Caco-2 (cell line): ENCODE results near the gene HPS4. TPM values are rescaled to one million over a fixed set of nuclear protein-coding genes. Genes with fewer than 3 reads are reported as not detected.
"Not testable (repeated sequence)": the region's sequence is repeated elsewhere in the genome, so short reads cannot be mapped to it uniquely, and the experiment has no call there.

Source experiments
- BruUV-seq: library from RNA; stranded (reverse); fragments of 400-500 nt; replicated peaks from 2 replicates; lab custom pipeline; 2021; lab: Mats Ljungman, UMichigan
- CTCF ChIA-PET: fragments of 300-600 bp; sonication (Branson Sonifier 250); formaldehyde crosslinking; loops from one replicate; lab custom pipeline; 2022; ENCODE audit warnings: antibody characterized with exemption; lab: Charles Lee
- POLR2A ChIA-PET: fragments of 300-600 bp; sonication (Branson Sonifier 250); formaldehyde crosslinking; loops from one replicate; lab custom pipeline; 2022; ENCODE audit warnings: antibody characterized with exemption; lab: Charles Lee
- DNase-seq, 2 experiments: peaks; one replicate each; pipeline versions ENCODE4 v3.0.0 to v3.0.0-alpha.2; 2020 to 2022
- H3K27me3 ChIP-seq: replicated peaks from 2 replicates; pipeline ENCODE4 v1.6.0; 2011; ENCODE audit warnings: low read length; ENCODE audit not compliant: control insufficient read depth, insufficient read depth
- H3K36me3 ChIP-seq: 2 replicates; pipeline ENCODE4 v1.5.1; 2011; ENCODE audit warnings: low read length; ENCODE audit not compliant: control insufficient read depth, insufficient read depth
- H3K4me1 ChIP-seq: fragments of 250-450 bp; sonication (Bioruptor Pico); 2 replicates; pipeline ENCODE4 v1.5.1; 2020; ENCODE audit warnings: mild to moderate bottlenecking
- H3K4me3 ChIP-seq: 2 replicates; pipeline ENCODE4 v1.5.1; 2011; ENCODE audit warnings: low read depth, mild to moderate bottlenecking, control low read depth, low read length
- H3K9me3 ChIP-seq: fragments of 250-450 bp; sonication (Bioruptor Pico); 2 replicates; pipeline ENCODE4 v1.5.1; 2020; ENCODE audit warnings: mild to moderate bottlenecking, moderate library complexity
- H3K27ac Mint-ChIP-seq: one replicate; pipeline ENCODE4 v1.8.0; 2022; ENCODE audit warnings: mixed read lengths; ENCODE audit not compliant: unreplicated experiment
- H3K27me3 Mint-ChIP-seq: one replicate; pipeline ENCODE4 v1.8.0; 2022; ENCODE audit warnings: mixed read lengths; ENCODE audit not compliant: insufficient read depth, unreplicated experiment
- H3K36me3 Mint-ChIP-seq: one replicate; pipeline ENCODE4 v1.8.0; 2022; ENCODE audit warnings: mild to moderate bottlenecking, mixed read lengths; ENCODE audit not compliant: insufficient read depth, unreplicated experiment
- H3K4me1 Mint-ChIP-seq: one replicate; pipeline ENCODE4 v1.8.0; 2022; ENCODE audit warnings: low read depth, mixed read lengths; ENCODE audit not compliant: unreplicated experiment
- H3K4me3 Mint-ChIP-seq: one replicate; pipeline ENCODE4 v1.8.0; 2022; ENCODE audit warnings: mild to moderate bottlenecking, moderate library complexity, mixed read lengths; ENCODE audit not compliant: unreplicated experiment
- H3K9me3 Mint-ChIP-seq: one replicate; pipeline ENCODE4 v1.8.0; 2022; ENCODE audit warnings: mixed read lengths; ENCODE audit not compliant: unreplicated experiment
- intact Hi-C: fragments of 100-400 bp; cut with micrococcal nuclease; formaldehyde crosslinking; loops from one replicate; pipeline ENCODE4 v1.10.0; 2022; ENCODE audit not compliant: unreplicated experiment
- total RNA-seq: library from RNA; stranded (reverse); gene quantifications from 2 replicates; pipeline ENCODE4 v1.2.3, GENCODE V29; 2022
- TF ChIP-seq, protein P1 (sequence below), 2 experiments: fragments of 200-600 bp in 1 of 2; IDR thresholded peaks; 1 replicate in 1 of 2; 2 replicates in 1 of 2; pipeline versions ENCODE4 v1.5.1 to v1.8.0; 2011 to 2022; ENCODE audit warnings: antibody characterized with exemption in 1 of 2, control low read depth in 1 of 2, inconsistent platforms in 1 of 2, low read depth in 1 of 2, low read length in 1 of 2, mild to moderate bottlenecking in 1 of 2, moderate library complexity in 1 of 2; ENCODE audit not compliant: insufficient read depth in 1 of 2, severe bottlenecking in 1 of 2, unreplicated experiment in 1 of 2

HPS4 gene
- total RNA-seq, 1 experiment from 2014 or later, result 35.1 TPM

DNA sequence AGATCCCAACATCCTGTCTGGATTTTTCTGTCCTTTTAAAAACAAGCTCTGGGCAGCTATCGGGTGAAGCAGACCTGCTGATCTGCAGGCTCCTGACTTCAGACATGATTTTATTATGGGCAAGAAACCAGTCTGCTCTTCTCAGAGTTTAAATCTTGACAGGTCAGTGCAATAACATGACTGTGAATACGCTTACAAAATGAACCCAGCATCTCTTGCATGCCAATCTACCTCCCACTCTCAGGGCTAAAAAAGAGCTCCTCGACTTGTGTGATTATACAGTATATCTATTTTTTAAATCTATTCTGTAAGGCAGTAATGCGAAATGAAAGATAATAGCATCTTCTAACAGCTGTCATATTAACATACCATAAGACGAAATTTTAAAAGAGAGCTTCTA lies 73.2 kb downstream of the HPS4 start:
- CTCF ChIA-PET, result interaction anchor here (1.0 kb wide), 1 partner anchor 51 kb away, joined by 3 read pairs; no protein-coding TSS in a partner anchor
- H3K27me3 Mint-ChIP-seq, result no peaks in the 10 kb centered on the region
- Histone ChIP-seq H3K27me3 (no peaks in the 10 kb centered on the region; the same call in 1 of the 2 replicates), H3K36me3 (no peaks in the 10 kb centered on the region), H3K9me3 (no peaks in the 10 kb centered on the region), H3K4me1 (no peaks in the 10 kb centered on the region), H3K4me3 (no peak overlapping the region)
- H3K36me3 Mint-ChIP-seq, result no peaks in the 10 kb centered on the region
- H3K9me3 Mint-ChIP-seq, result no peaks in the 10 kb centered on the region
- TF ChIP-seq, protein P1, sequence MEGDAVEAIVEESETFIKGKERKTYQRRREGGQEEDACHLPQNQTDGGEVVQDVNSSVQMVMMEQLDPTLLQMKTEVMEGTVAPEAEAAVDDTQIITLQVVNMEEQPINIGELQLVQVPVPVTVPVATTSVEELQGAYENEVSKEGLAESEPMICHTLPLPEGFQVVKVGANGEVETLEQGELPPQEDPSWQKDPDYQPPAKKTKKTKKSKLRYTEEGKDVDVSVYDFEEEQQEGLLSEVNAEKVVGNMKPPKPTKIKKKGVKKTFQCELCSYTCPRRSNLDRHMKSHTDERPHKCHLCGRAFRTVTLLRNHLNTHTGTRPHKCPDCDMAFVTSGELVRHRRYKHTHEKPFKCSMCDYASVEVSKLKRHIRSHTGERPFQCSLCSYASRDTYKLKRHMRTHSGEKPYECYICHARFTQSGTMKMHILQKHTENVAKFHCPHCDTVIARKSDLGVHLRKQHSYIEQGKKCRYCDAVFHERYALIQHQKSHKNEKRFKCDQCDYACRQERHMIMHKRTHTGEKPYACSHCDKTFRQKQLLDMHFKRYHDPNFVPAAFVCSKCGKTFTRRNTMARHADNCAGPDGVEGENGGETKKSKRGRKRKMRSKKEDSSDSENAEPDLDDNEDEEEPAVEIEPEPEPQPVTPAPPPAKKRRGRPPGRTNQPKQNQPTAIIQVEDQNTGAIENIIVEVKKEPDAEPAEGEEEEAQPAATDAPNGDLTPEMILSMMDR (IDR thresholded peaks at IDR 0.05; ENCODE audit: insufficient read depth in 1 of 2, low read depth in 1 of 2, low read length in 1 of 2, severe bottlenecking in 1 of 2, unreplicated experiment in 1 of 2), result no peak
- H3K4me1 Mint-ChIP-seq, result no peaks in the 10 kb centered on the region
- POLR2A ChIA-PET, result no interaction called here
- intact Hi-C loops, result no loop called here
- H3K27ac Mint-ChIP-seq, result no peak overlapping the region
- BruUV-seq, result no TSS peak
- no peak for DNase-seq
- no peak overlapping the region for H3K4me3 Mint-ChIP-seq

DNA sequence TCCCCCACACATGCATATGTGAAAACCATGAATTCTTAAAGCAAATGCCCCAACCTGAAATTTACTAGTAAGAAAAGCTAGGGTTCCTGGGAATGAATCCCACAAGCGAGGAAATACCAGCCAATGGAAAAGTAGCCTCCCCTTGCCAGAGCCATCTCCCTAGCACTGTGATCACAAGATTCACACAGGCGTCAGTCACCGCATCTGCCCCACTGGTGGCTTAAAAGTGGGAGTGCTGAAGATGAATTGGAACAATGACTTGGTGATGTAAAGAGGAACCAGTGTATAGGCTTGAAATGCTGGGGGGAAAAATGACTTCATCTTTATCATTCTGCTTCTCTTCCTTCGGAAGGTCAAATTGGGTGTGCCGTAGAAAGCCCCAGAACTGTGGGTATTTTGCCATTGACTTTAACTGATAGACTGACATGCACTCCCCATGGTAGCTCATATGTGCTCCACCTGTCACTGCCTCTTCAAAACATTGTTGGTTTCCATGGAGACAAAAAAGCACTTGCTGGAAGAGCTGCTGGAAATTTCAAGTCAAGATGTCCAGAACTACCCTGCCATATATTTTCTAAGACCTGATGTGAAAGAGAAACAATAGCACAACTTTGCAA lies 73.8 kb downstream of the HPS4 start:
- Mint-ChIP-seq H3K27me3 (no peaks in the 10 kb centered on the region), H3K9me3 (no peaks in the 10 kb centered on the region), H3K4me3 (no peak overlapping the region), H3K4me1 (no peaks in the 10 kb centered on the region), H3K36me3 (no peaks in the 10 kb centered on the region), H3K27ac (no peak overlapping the region)
- TF ChIP-seq, protein P1 (IDR thresholded peaks at IDR 0.05; ENCODE audit: insufficient read depth in 1 of 2, low read depth in 1 of 2, low read length in 1 of 2, severe bottlenecking in 1 of 2, unreplicated experiment in 1 of 2), result no peak
- BruUV-seq, result no TSS peak
- Histone ChIP-seq H3K36me3 (no peaks in the 10 kb centered on the region), H3K27me3 (no peaks in the 10 kb centered on the region; the same call in 1 of the 2 replicates), H3K4me3 (no peak overlapping the region), H3K4me1 (no peaks in the 10 kb centered on the region), H3K9me3 (no peaks in the 10 kb centered on the region)
- no peak for DNase-seq
- intact Hi-C loops, result no loop called here
- CTCF ChIA-PET, result no interaction called here
- POLR2A ChIA-PET, result no interaction called here

DNA sequence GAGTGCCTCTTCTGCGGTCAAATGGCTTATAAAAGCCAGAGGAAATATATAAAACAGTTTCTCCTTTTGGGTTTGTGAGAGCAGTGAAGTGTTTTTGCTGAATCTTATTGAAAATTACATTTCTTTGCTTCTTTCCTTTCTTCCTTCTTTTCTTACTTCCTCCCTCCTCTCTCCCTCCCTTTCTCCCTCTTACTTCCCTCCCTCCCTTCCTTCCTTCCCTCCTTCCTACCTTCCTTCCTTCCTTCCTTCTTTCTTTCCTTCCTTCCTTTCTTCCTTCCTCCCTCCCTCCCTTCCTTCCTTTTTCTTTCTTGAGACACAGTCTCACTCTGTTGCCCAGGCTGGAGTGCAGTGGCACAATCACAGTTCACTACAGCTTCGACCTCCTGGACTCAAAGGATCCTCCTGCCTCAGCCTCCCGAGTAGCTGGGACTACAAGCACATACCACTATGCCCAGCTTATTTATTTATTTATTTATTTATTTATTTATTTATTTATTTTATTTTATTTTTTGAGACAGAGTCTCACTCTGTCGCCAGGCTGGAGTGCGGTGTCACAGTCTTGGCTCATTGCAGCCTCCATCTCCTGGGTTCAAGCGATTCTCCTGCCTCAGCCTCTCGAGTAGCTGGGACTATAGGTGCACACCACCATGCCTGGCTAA lies 74.9 kb downstream of the HPS4 start:
- H3K4me1 ChIP-seq, DNase-seq, H3K9me3 ChIP-seq, intact Hi-C loops, BruUV-seq, H3K27ac Mint-ChIP-seq, H3K4me1 Mint-ChIP-seq, POLR2A ChIA-PET, H3K4me3 ChIP-seq, H3K9me3 Mint-ChIP-seq, H3K4me3 Mint-ChIP-seq, H3K36me3 Mint-ChIP-seq, H3K27me3 ChIP-seq, H3K36me3 ChIP-seq, H3K27me3 Mint-ChIP-seq, CTCF ChIA-PET: not testable (repeated sequence)
